Progenitor cell of endocrine pancreas (in vitro differentiated cells): ENCODE results near the gene VTI1B. TPM values are rescaled to one million over a fixed set of nuclear protein-coding genes. Genes with fewer than 3 reads are reported as not detected.
A peak's percentile ranks its signal among the peaks of the same experiment; 100 is the strongest.
"Not testable (repeated sequence)": the region's sequence is repeated elsewhere in the genome, so short reads cannot be mapped to it uniquely, and the experiment has no call there.

Source experiments
- DNase-seq: peaks from one replicate; pipeline ENCODE4 v3.0.0; 2021; ENCODE audit warnings: low spot score; ENCODE audit not compliant: unreplicated experiment
- H3K27ac Mint-ChIP-seq: 2 replicates; pipeline ENCODE4 v1.8.0; 2021; ENCODE audit warnings: mild to moderate bottlenecking, moderate library complexity, mixed read lengths
- H3K27me3 Mint-ChIP-seq: 2 replicates; pipeline ENCODE4 v1.8.0; 2021; ENCODE audit warnings: mixed read lengths
- H3K36me3 Mint-ChIP-seq: 2 replicates; pipeline ENCODE4 v1.8.0; 2022; ENCODE audit warnings: mixed read lengths; ENCODE audit not compliant: insufficient read depth
- H3K4me1 Mint-ChIP-seq: 2 replicates; pipeline ENCODE4 v1.8.0; 2021; ENCODE audit warnings: low read depth, mixed read lengths
- H3K4me3 Mint-ChIP-seq: 2 replicates; pipeline ENCODE4 v1.8.0; 2021; ENCODE audit warnings: low read depth, mild to moderate bottlenecking, moderate library complexity, mixed read lengths
- H3K9me3 Mint-ChIP-seq: 2 replicates; pipeline ENCODE4 v1.8.0; 2021; ENCODE audit warnings: low read depth, mixed read lengths
- CTCF ChIP-seq: fragments of 200-600 bp; sonication (generic); IDR thresholded peaks from one replicate; pipeline ENCODE4 v1.5.0; 2021; ENCODE audit warnings: antibody characterized with exemption, mild to moderate bottlenecking; ENCODE audit not compliant: unreplicated experiment
- total RNA-seq: library from RNA; stranded (reverse); gene quantifications from 2 replicates; pipeline ENCODE4 v1.2.1, GENCODE V29; 2021

Gene VTI1B
- total RNA-seq, 1 donor from 2014 or later = 99.0 TPM

- H3K27me3 Mint-ChIP-seq = peaks cover 3% of the 10 kb centered on the region
- TF ChIP-seq CTCF = no peak
- H3K4me3 Mint-ChIP-seq = no peak overlapping the region
- DNase-seq = no peak
- no peaks in the 10 kb centered on the region for H3K36me3 Mint-ChIP-seq
- no peaks in the 10 kb centered on the region for H3K9me3 Mint-ChIP-seq
- no peak overlapping the region for H3K27ac Mint-ChIP-seq
- H3K4me1 Mint-ChIP-seq = peaks cover 2% of the 10 kb centered on the region
These were observed 66.8 kb downstream of the VTI1B start for GRCh38 chr14:67607646-67608045.

- no peaks in the 10 kb centered on the region for H3K27me3 Mint-ChIP-seq
- H3K9me3 Mint-ChIP-seq = no peaks in the 10 kb centered on the region
- no peak for TF ChIP-seq CTCF
- no peaks in the 10 kb centered on the region for H3K36me3 Mint-ChIP-seq
- H3K27ac Mint-ChIP-seq = no peak overlapping the region
- peaks cover 14% of the 10 kb centered on the region for H3K4me1 Mint-ChIP-seq
- no peak overlapping the region for H3K4me3 Mint-ChIP-seq
- DNase-seq = no peak
These were observed 71.4 kb downstream of the VTI1B start for GRCh38 chr14:67602995-67603545.

GRCh38 chr14:67602076-67602475 lies 72.4 kb downstream of the VTI1B start:
- H3K27me3 Mint-ChIP-seq = no peaks in the 10 kb centered on the region
- no peaks in the 10 kb centered on the region for H3K36me3 Mint-ChIP-seq
- H3K9me3 Mint-ChIP-seq = no peaks in the 10 kb centered on the region
- no peak overlapping the region for H3K27ac Mint-ChIP-seq
- no peak overlapping the region for H3K4me3 Mint-ChIP-seq
- DNase-seq = no peak
- H3K4me1 Mint-ChIP-seq = peaks cover 16% of the 10 kb centered on the region
- no peak for TF ChIP-seq CTCF

GRCh38 chr14:67600562-67600974 lies 73.9 kb downstream of the VTI1B start:
- DNase-seq, H3K36me3 Mint-ChIP-seq, H3K9me3 Mint-ChIP-seq, H3K27me3 Mint-ChIP-seq: not testable (repeated sequence)
- Mint-ChIP-seq H3K4me3 (peak overlapping the region; percentile 94), H3K4me1 (peaks cover 14% of the 10 kb centered on the region), H3K27ac (peak overlapping the region; percentile 96)

- peak; percentile 88 for DNase-seq
- Mint-ChIP-seq H3K4me1 (peaks cover 14% of the 10 kb centered on the region), H3K9me3 (no peaks in the 10 kb centered on the region), H3K27ac (peak within 1 kb of the TSS; percentile 96), H3K4me3 (peak within 1 kb of the TSS; percentile 94), H3K27me3 (no peaks in the 10 kb centered on the region), H3K36me3 (peaks cover 6% of the 10 kb centered on the region)
- peak; percentile 79 for TF ChIP-seq CTCF
These were observed 74.5 kb downstream of the VTI1B start, which contains the start of gene PIGH for GRCh38 chr14:67599698-67600561. Gene PIGH (minus strand): TSS chr14:67600268. CDS start chr14:67600203, 65 bp downstream.

Other genes with a start within 250 kb of the VTI1B start
- gene TMEM229B, start 185.9 kb downstream of the VTI1B start, total RNA-seq = 1.7 and 1.8 TPM in 2 replicates
- 119 and 127 TPM in 2 replicates for gene PLEKHH1, start 141.3 kb downstream of the VTI1B start, total RNA-seq
- 18.9 and 22.0 TPM in 2 replicates for gene PIGH, start 74.4 kb downstream of the VTI1B start, total RNA-seq
- 25.1 and 30.1 TPM in 2 replicates for gene ARG2, start 54.7 kb downstream of the VTI1B start, total RNA-seq
- gene RDH11, start 21.1 kb upstream of the VTI1B start, total RNA-seq = 99.9 and 103 TPM in 2 replicates
- 1.7 and 2.4 TPM in 2 replicates for gene RDH12, start 27.3 kb upstream of the VTI1B start, total RNA-seq
- gene ZFYVE26, start 142.0 kb upstream of the VTI1B start, total RNA-seq = 33.9 and 34.8 TPM in 2 replicates
- gene RAD51B, start 145.1 kb upstream of the VTI1B start, total RNA-seq = 24.7 and 24.9 TPM in 2 replicates